ENCODE measurements around the gene ARCN1.

Gene ARCN1

DNA sequence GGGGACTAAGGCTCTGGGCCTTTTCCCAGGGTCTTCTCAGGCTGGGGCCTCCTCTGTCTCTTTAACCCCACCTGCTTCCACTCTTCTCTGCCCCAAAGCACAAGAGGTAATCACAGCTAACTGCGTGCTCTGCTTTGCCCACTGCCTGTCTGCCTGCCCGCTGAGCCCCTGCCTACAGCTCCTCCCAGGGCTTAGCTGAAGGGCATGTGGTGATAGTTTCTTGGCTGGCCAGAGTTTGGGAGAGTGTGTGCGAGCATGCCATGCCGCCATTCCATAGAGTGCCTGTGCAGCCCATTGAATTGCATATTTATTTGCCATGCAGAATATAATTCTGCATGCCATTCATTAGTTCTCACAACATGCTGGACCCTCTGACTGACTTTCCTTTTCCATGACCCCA is 67.7 kb downstream of the ARCN1 start:
- no peak overlapping the region for H3K4me3 ChIP-seq (ENCODE audit: low read depth, low read length)
- DNase-seq (ENCODE audit: low read depth) = no peak
- TF ChIP-seq, protein P1, sequence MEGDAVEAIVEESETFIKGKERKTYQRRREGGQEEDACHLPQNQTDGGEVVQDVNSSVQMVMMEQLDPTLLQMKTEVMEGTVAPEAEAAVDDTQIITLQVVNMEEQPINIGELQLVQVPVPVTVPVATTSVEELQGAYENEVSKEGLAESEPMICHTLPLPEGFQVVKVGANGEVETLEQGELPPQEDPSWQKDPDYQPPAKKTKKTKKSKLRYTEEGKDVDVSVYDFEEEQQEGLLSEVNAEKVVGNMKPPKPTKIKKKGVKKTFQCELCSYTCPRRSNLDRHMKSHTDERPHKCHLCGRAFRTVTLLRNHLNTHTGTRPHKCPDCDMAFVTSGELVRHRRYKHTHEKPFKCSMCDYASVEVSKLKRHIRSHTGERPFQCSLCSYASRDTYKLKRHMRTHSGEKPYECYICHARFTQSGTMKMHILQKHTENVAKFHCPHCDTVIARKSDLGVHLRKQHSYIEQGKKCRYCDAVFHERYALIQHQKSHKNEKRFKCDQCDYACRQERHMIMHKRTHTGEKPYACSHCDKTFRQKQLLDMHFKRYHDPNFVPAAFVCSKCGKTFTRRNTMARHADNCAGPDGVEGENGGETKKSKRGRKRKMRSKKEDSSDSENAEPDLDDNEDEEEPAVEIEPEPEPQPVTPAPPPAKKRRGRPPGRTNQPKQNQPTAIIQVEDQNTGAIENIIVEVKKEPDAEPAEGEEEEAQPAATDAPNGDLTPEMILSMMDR (IDR thresholded peaks at IDR 0.05; ENCODE audit: insufficient read depth, low read depth, low read length, missing control alignments) = no peak

DNA sequence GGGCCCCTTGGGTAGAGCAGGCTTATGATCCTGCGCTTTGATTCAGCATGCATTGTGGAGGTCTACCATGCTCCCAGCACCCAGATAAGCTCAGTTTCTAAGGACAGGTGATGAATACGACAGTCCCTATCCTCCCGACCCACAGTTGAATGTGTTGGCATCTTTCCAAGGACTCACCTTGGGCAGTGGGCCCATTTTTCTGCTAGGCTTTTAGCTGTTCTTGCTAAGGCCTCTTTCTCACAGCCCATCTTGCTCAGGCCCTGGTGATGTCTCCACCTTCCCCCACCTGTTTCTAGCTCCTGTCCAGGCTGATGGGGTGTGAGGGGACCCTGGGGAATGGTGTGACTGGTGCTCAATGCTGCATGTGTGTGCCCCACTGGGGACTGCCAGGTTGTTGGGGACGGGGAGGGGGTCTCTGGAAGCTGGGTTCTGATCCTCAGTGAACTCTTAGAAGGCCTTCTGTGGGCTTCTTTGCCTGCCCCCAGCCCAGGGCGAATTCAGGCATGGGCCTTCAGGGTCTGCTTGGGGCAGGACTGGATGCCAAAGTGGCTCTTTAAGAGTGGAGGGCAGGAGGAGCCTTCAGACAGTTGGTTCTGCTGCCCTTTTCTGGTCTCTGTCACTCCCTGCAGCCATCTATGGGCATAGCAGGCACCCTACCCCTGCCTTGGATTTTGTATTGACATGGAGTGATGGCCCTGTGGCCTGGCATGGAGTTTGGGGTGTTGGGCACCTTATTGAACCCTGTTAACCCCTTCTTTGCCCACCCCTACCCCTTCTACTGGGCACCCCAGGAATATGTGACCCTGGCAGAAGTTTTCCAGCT is 68.3 kb downstream of the ARCN1 start:
- H3K4me3 ChIP-seq (ENCODE audit: low read depth, low read length) = no peak overlapping the region
- DNase-seq (ENCODE audit: low read depth) = no peak
- TF ChIP-seq, protein P1 (IDR thresholded peaks at IDR 0.05; ENCODE audit: insufficient read depth, low read depth, low read length, missing control alignments) = no peak

DNA sequence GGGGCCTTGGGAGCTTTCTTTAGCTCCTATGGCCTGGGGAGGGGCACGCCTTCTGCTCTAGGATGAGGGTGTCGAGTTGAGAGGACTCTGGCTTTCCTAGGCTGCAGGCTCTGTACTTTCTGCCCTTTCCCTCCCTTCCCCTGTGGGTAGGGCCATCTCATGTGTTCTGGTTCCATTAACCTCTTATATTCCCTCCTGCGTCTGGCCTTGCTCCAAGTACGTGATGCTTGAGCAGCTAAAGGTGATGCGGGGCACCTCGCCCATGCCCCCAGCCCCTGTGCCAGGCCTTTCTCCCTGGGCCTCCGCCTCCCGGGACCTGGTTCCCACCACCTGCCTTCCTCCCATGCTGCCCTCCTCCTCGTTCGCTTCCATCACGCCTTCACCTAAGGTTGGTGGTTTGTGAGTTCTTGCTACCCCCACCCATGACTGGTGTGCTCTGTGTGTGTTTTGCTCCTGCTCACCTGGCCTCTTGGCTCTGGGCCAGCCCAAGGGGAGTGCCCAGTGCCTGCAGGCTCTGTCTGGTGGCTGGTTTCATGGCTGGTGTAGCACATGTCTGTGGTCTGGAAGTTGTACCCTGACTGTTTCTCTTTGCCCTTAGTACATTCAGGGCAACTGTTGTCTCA is 69.3 kb downstream of the ARCN1 start:
- no peak overlapping the region for H3K4me3 ChIP-seq (ENCODE audit: low read depth, low read length)
- DNase-seq (ENCODE audit: low read depth) = peak; percentile 15
- TF ChIP-seq, protein P1 (IDR thresholded peaks at IDR 0.05; ENCODE audit: insufficient read depth, low read depth, low read length, missing control alignments) = no peak

DNA sequence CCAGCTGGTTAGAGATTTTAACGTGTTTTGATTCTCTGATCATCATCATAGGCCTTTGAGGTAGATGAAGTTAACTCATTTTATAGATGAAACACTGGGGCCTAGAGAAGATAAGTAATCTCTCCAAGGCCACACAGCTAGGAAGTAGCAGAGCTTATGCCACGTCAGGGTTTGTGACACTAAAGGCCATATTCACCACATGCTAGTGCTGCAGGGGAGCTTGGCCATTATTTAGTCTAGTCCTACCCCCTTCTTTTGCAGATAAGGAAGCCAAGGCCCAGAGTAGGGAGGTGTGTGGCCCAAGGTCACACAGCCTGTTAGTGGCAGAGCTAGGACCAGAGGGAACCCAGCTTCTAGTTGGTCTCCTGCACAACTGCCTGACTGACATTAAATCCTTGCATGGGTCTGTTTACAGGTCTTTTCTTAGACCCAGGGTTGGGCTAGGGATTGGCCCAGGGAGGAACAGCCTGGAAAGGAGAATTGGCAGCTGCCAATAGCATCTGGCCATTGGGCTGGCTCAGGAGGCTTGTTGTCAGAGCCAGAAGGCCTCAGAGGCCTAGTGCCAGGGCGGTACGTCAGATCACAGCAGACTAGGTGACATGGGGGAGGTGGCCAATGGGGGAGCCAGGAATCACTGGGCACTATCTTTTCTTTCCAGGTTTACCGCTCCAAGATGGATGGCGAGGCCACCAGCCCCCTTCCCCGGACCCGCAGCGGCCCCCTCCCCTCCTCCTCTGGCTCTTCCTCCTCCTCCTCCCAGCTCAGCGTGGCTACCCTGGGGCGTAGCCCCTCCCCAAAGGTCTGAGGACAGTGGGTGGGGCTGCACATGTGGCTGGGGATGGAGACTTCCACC is 71.2 kb downstream of the ARCN1 start:
- no peak for DNase-seq (ENCODE audit: low read depth)
- no peak overlapping the region for H3K4me3 ChIP-seq (ENCODE audit: low read depth, low read length)
- TF ChIP-seq, protein P1 (IDR thresholded peaks at IDR 0.05; ENCODE audit: insufficient read depth, low read depth, low read length, missing control alignments) = no peak

DNA sequence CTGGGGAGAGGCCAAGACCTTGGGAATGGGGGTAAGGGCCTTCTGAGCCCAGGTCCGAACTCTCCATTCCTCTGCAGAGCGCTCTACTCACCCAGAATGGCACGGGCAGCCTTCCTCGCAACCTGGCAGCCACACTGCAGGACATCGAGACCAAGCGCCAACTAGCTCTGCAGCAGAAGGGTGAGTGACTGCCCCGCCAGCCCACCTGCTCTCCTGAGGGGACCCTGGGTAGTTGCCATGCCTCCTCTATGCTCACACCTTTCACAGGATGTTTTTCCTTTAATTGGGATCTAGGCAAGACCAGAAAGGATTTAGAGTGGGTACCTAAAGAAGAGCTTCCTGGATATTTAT is 71.8 kb downstream of the ARCN1 start:
- TF ChIP-seq, protein P1 (IDR thresholded peaks at IDR 0.05; ENCODE audit: insufficient read depth, low read depth, low read length, missing control alignments) = no peak

DNA sequence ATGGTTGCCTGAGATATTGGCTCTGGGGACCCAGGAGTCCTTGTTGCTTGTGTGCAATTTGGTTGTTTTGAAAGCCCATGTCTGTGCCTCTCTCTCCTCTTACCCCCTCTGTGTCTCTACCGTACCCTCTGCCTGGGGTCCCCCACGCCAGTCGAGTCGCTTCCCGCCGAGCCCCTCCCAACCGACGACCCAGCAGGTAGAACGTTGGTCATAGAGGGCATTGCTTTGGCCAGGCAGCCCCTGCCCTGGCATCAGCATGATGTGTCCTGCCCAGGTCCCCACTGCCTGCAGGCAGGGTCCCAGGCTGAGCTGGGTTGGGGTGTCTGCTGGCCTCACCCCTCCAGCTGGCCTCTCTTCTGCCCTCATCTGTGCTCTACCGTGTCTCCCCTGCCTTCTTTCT is 72.3 kb downstream of the ARCN1 start:
- DNase-seq (ENCODE audit: low read depth) = no peak
- no peak overlapping the region for H3K4me3 ChIP-seq (ENCODE audit: low read depth, low read length)
- TF ChIP-seq, protein P1 (IDR thresholded peaks at IDR 0.05; ENCODE audit: insufficient read depth, low read depth, low read length, missing control alignments) = no peak

More for the DNA sequence above, 71.8 kb downstream of the ARCN1 start:
- DNase-seq (ENCODE audit: low read depth) = no peak
- no peak overlapping the region for H3K4me3 ChIP-seq (ENCODE audit: low read depth, low read length)
